ENCODE results near the gene COL18A1. TPM values are rescaled to one million over a fixed set of nuclear protein-coding genes. Genes with fewer than 3 reads are reported as not detected.
"Not testable (repeated sequence)": the region's sequence is repeated elsewhere in the genome, so short reads cannot be mapped to it uniquely, and the experiment has no call there.

The COL18A1 gene
- total RNA-seq, 1 experiment from 2014 or later: 0.11 TPM

GRCh38 chr21:45365186-45365607 lies 39.8 kb upstream of the COL18A1 start:
- no peaks in the 10 kb centered on the region for H4K20me1 ChIP-seq (ENCODE audit: insufficient read depth, low read depth, low read length)
- no peak overlapping the region for H3K4me2 ChIP-seq (ENCODE audit: low read depth, low read length, poor library complexity, severe bottlenecking)
- no peaks in the 10 kb centered on the region for H3K27me3 ChIP-seq (ENCODE audit: low read length)
- no peaks in the 10 kb centered on the region for H3K4me1 ChIP-seq (ENCODE audit: low read length)
- no peak overlapping the region for H2AFZ ChIP-seq (ENCODE audit: low read length)
- no peaks in the 10 kb centered on the region for H3K9me3 ChIP-seq (ENCODE audit: low read length)
- H3K27ac ChIP-seq (ENCODE audit: low read length): no peak overlapping the region
- no peak overlapping the region for H3K4me3 ChIP-seq (ENCODE audit: low read length)
- no peaks in the 10 kb centered on the region for H3K9me2 ChIP-seq (replicated peaks; ENCODE audit: insufficient read depth, low read length)
- DNase-seq: no peak
- H3K36me3 ChIP-seq (ENCODE audit: insufficient read depth, low read length): no peaks in the 10 kb centered on the region
- no peak overlapping the region for H3K9ac ChIP-seq (ENCODE audit: low read length)
- H3K79me2 ChIP-seq (ENCODE audit: low read length): no peaks in the 10 kb centered on the region

GRCh38 chr21:45365608-45366241 lies 39.2 kb upstream of the COL18A1 start:
- no peak overlapping the region for H3K27ac ChIP-seq (ENCODE audit: low read length)
- no peak overlapping the region for H3K9ac ChIP-seq (ENCODE audit: low read length)
- H4K20me1 ChIP-seq (ENCODE audit: insufficient read depth, low read depth, low read length): no peaks in the 10 kb centered on the region
- H2AFZ ChIP-seq (ENCODE audit: low read length): no peak overlapping the region
- H3K27me3 ChIP-seq (ENCODE audit: low read length): no peaks in the 10 kb centered on the region
- H3K9me2 ChIP-seq (replicated peaks; ENCODE audit: insufficient read depth, low read length): no peaks in the 10 kb centered on the region
- no peaks in the 10 kb centered on the region for H3K9me3 ChIP-seq (ENCODE audit: low read length)
- H3K79me2 ChIP-seq (ENCODE audit: low read length): no peaks in the 10 kb centered on the region
- H3K4me1 ChIP-seq (ENCODE audit: low read length): no peaks in the 10 kb centered on the region
- no peak overlapping the region for H3K4me2 ChIP-seq (ENCODE audit: low read depth, low read length, poor library complexity, severe bottlenecking)
- no peaks in the 10 kb centered on the region for H3K36me3 ChIP-seq (ENCODE audit: insufficient read depth, low read length)
- DNase-seq: no peak
- H3K4me3 ChIP-seq (ENCODE audit: low read length): no peak overlapping the region

- H3K9me3 ChIP-seq (ENCODE audit: low read length): no peaks in the 10 kb centered on the region
- no peak overlapping the region for H2AFZ ChIP-seq (ENCODE audit: low read length)
- no peaks in the 10 kb centered on the region for H3K27me3 ChIP-seq (ENCODE audit: low read length)
- no peaks in the 10 kb centered on the region for H3K36me3 ChIP-seq (ENCODE audit: insufficient read depth, low read length)
- H3K9me2 ChIP-seq (replicated peaks; ENCODE audit: insufficient read depth, low read length): no peaks in the 10 kb centered on the region
- H4K20me1 ChIP-seq (ENCODE audit: insufficient read depth, low read depth, low read length): no peaks in the 10 kb centered on the region
- H3K4me3 ChIP-seq (ENCODE audit: low read length): no peak overlapping the region
- H3K4me1 ChIP-seq (ENCODE audit: low read length): no peaks in the 10 kb centered on the region
- H3K9ac ChIP-seq (ENCODE audit: low read length): no peak overlapping the region
- DNase-seq: no peak
- H3K4me2 ChIP-seq (ENCODE audit: low read depth, low read length, poor library complexity, severe bottlenecking): no peak overlapping the region
- H3K79me2 ChIP-seq (ENCODE audit: low read length): no peaks in the 10 kb centered on the region
- no peak overlapping the region for H3K27ac ChIP-seq (ENCODE audit: low read length)
Measured at GRCh38 chr21:45366476-45366875, 38.5 kb upstream of the COL18A1 start.

- H4K20me1 ChIP-seq (ENCODE audit: insufficient read depth, low read depth, low read length): no peaks in the 10 kb centered on the region
- no peak overlapping the region for H3K4me2 ChIP-seq (ENCODE audit: low read depth, low read length, poor library complexity, severe bottlenecking)
- no peak overlapping the region for H2AFZ ChIP-seq (ENCODE audit: low read length)
- no peak overlapping the region for H3K4me3 ChIP-seq (ENCODE audit: low read length)
- H3K9me2 ChIP-seq (replicated peaks; ENCODE audit: insufficient read depth, low read length): no peaks in the 10 kb centered on the region
- H3K27ac ChIP-seq (ENCODE audit: low read length): no peak overlapping the region
- no peak overlapping the region for H3K9ac ChIP-seq (ENCODE audit: low read length)
- no peaks in the 10 kb centered on the region for H3K79me2 ChIP-seq (ENCODE audit: low read length)
- no peaks in the 10 kb centered on the region for H3K4me1 ChIP-seq (ENCODE audit: low read length)
- no peaks in the 10 kb centered on the region for H3K27me3 ChIP-seq (ENCODE audit: low read length)
- DNase-seq: no peak
- H3K36me3 ChIP-seq (ENCODE audit: insufficient read depth, low read length): no peaks in the 10 kb centered on the region
- H3K9me3 ChIP-seq (ENCODE audit: low read length): no peaks in the 10 kb centered on the region
Measured at GRCh38 chr21:45366931-45367401, 38.0 kb upstream of the COL18A1 start.

- Histone ChIP-seq H3K27me3 (ENCODE audit: low read length) (no peaks in the 10 kb centered on the region), H2AFZ (ENCODE audit: low read length) (no peak overlapping the region), H3K9ac (ENCODE audit: low read length) (no peak overlapping the region), H4K20me1 (ENCODE audit: insufficient read depth, low read depth, low read length) (no peaks in the 10 kb centered on the region), H3K4me2 (ENCODE audit: low read depth, low read length, poor library complexity, severe bottlenecking) (no peak overlapping the region), H3K27ac (ENCODE audit: low read length) (no peak overlapping the region), H3K9me3 (ENCODE audit: low read length) (no peaks in the 10 kb centered on the region), H3K36me3 (ENCODE audit: insufficient read depth, low read length) (no peaks in the 10 kb centered on the region), H3K9me2 (replicated peaks; ENCODE audit: insufficient read depth, low read length) (no peaks in the 10 kb centered on the region), H3K4me1 (ENCODE audit: low read length) (no peaks in the 10 kb centered on the region), H3K79me2 (ENCODE audit: low read length) (no peaks in the 10 kb centered on the region), H3K4me3 (ENCODE audit: low read length) (no peak overlapping the region)
- DNase-seq: no peak
Measured at GRCh38 chr21:45367402-45368351, 37.3 kb upstream of the COL18A1 start.

- not testable (repeated sequence) for H3K79me2 ChIP-seq (ENCODE audit: low read length); H3K4me1 ChIP-seq (ENCODE audit: low read length); H3K9me2 ChIP-seq (replicated peaks; ENCODE audit: insufficient read depth, low read length); H3K27me3 ChIP-seq (ENCODE audit: low read length); H3K27ac ChIP-seq (ENCODE audit: low read length); H3K4me3 ChIP-seq (ENCODE audit: low read length); H2AFZ ChIP-seq (ENCODE audit: low read length); H3K9ac ChIP-seq (ENCODE audit: low read length); DNase-seq; H3K36me3 ChIP-seq (ENCODE audit: insufficient read depth, low read length); H4K20me1 ChIP-seq (ENCODE audit: insufficient read depth, low read depth, low read length); H3K9me3 ChIP-seq (ENCODE audit: low read length); H3K4me2 ChIP-seq (ENCODE audit: low read depth, low read length, poor library complexity, severe bottlenecking)
Measured at GRCh38 chr21:45369018-45369417, 35.9 kb upstream of the COL18A1 start.

GRCh38 chr21:45370575-45370974 lies 34.4 kb upstream of the COL18A1 start:
- no peak overlapping the region for H3K9ac ChIP-seq (ENCODE audit: low read length)
- H3K4me3 ChIP-seq (ENCODE audit: low read length): no peak overlapping the region
- no peaks in the 10 kb centered on the region for H3K9me2 ChIP-seq (replicated peaks; ENCODE audit: insufficient read depth, low read length)
- no peak for DNase-seq
- no peaks in the 10 kb centered on the region for H3K27me3 ChIP-seq (ENCODE audit: low read length)
- H4K20me1 ChIP-seq (ENCODE audit: insufficient read depth, low read depth, low read length): no peaks in the 10 kb centered on the region
- H3K36me3 ChIP-seq (ENCODE audit: insufficient read depth, low read length): no peaks in the 10 kb centered on the region
- H3K9me3 ChIP-seq (ENCODE audit: low read length): no peaks in the 10 kb centered on the region
- H2AFZ ChIP-seq (ENCODE audit: low read length): no peak overlapping the region
- no peaks in the 10 kb centered on the region for H3K79me2 ChIP-seq (ENCODE audit: low read length)
- H3K27ac ChIP-seq (ENCODE audit: low read length): no peak overlapping the region
- no peak overlapping the region for H3K4me2 ChIP-seq (ENCODE audit: low read depth, low read length, poor library complexity, severe bottlenecking)
- no peaks in the 10 kb centered on the region for H3K4me1 ChIP-seq (ENCODE audit: low read length)

GRCh38 chr21:45371081-45371480 lies 33.9 kb upstream of the COL18A1 start:
- no peak overlapping the region for H3K4me2 ChIP-seq (ENCODE audit: low read depth, low read length, poor library complexity, severe bottlenecking)
- H3K4me1 ChIP-seq (ENCODE audit: low read length): no peaks in the 10 kb centered on the region
- no peak for DNase-seq
- H3K27me3 ChIP-seq (ENCODE audit: low read length): no peaks in the 10 kb centered on the region
- no peak overlapping the region for H2AFZ ChIP-seq (ENCODE audit: low read length)
- no peaks in the 10 kb centered on the region for H3K9me3 ChIP-seq (ENCODE audit: low read length)
- H3K9ac ChIP-seq (ENCODE audit: low read length): no peak overlapping the region
- H3K9me2 ChIP-seq (replicated peaks; ENCODE audit: insufficient read depth, low read length): no peaks in the 10 kb centered on the region
- no peaks in the 10 kb centered on the region for H3K79me2 ChIP-seq (ENCODE audit: low read length)
- no peaks in the 10 kb centered on the region for H4K20me1 ChIP-seq (ENCODE audit: insufficient read depth, low read depth, low read length)
- no peaks in the 10 kb centered on the region for H3K36me3 ChIP-seq (ENCODE audit: insufficient read depth, low read length)
- H3K4me3 ChIP-seq (ENCODE audit: low read length): no peak overlapping the region
- H3K27ac ChIP-seq (ENCODE audit: low read length): no peak overlapping the region
